ENCODE data around the gene YBX1.
"Not testable (repeated sequence)": the region's sequence is repeated elsewhere in the genome, so short reads cannot be mapped to it uniquely, and the experiment has no call there.

YBX1 gene

GRCh38 chr1:42690477-42691156 lies 8.4 kb downstream of the YBX1 start:
- DNase-seq: no peak

- DNase-seq: no peak
Observed at GRCh38 chr1:42691157-42691498, 8.9 kb downstream of the YBX1 start.

- no peak for DNase-seq
Observed at GRCh38 chr1:42692461-42692860, 10.2 kb downstream of the YBX1 start.

GRCh38 chr1:42692911-42693310 lies 10.7 kb downstream of the YBX1 start:
- DNase-seq: no peak

GRCh38 chr1:42698081-42698813 lies 16.0 kb downstream of the YBX1 start:
- DNase-seq: no peak

GRCh38 chr1:42700006-42700405 lies 17.8 kb downstream of the YBX1 start:
- no peak for DNase-seq

- no peak for DNase-seq
Observed at GRCh38 chr1:42703888-42704464, 21.8 kb downstream of the YBX1 start.

- DNase-seq: not testable (repeated sequence)
Observed at GRCh38 chr1:42712808-42713207, 30.6 kb downstream of the YBX1 start.

- no peak for DNase-seq
Observed at GRCh38 chr1:42713293-42713692, 31.1 kb downstream of the YBX1 start.

- not testable (repeated sequence) for DNase-seq
Observed at GRCh38 chr1:42714441-42714840, 32.2 kb downstream of the YBX1 start.

- no peak for DNase-seq
Observed at GRCh38 chr1:42720868-42721267, 38.6 kb downstream of the YBX1 start.

- no peak for DNase-seq
Observed at GRCh38 chr1:42721926-42722325, 39.7 kb downstream of the YBX1 start.

- DNase-seq: not testable (repeated sequence)
Observed at GRCh38 chr1:42722403-42722802, 40.2 kb downstream of the YBX1 start.

- DNase-seq: no peak
Observed at GRCh38 chr1:42723511-42723910, 41.3 kb downstream of the YBX1 start.

- DNase-seq: not testable (repeated sequence)
Observed at GRCh38 chr1:42725820-42726219, 43.6 kb downstream of the YBX1 start.

- no peak for DNase-seq
Observed at GRCh38 chr1:42730002-42730401, 47.8 kb downstream of the YBX1 start.

GRCh38 chr1:42730988-42731387 lies 48.8 kb downstream of the YBX1 start:
- no peak for DNase-seq

- no peak for DNase-seq
Observed at GRCh38 chr1:42731585-42731984, 49.4 kb downstream of the YBX1 start.

- no peak for DNase-seq
Observed at GRCh38 chr1:42732126-42732680, 50.0 kb downstream of the YBX1 start.

GRCh38 chr1:42733415-42734200 lies 51.4 kb downstream of the YBX1 start:
- no peak for DNase-seq

GRCh38 chr1:42734201-42735035 lies 52.2 kb downstream of the YBX1 start:
- no peak for DNase-seq

- no peak for DNase-seq
Observed at GRCh38 chr1:42735056-42735455, 52.8 kb downstream of the YBX1 start.
